Ishikawa (cell line): ENCODE results near the gene NR5A2.

Experiments
- EP300 ChIP-seq: IDR thresholded peaks from 2 replicates; pipeline ENCODE4 v1.6.1; 2012; ENCODE audit warnings: borderline replicate concordance
- TAF1 ChIP-seq: IDR thresholded peaks from 2 replicates; pipeline ENCODE4 v1.6.1; 2012; ENCODE audit warnings: low read depth, mild to moderate bottlenecking
- TEAD4 ChIP-seq: IDR thresholded peaks from 2 replicates; pipeline ENCODE4 v1.6.1; 2012
- ZBTB7A ChIP-seq: IDR thresholded peaks from 2 replicates; pipeline ENCODE4 v1.6.1; 2012; ENCODE audit warnings: low read depth
- TF ChIP-seq, protein P1 (sequence below): IDR thresholded peaks from 2 replicates; pipeline ENCODE4 v1.6.1; 2012

DNA sequence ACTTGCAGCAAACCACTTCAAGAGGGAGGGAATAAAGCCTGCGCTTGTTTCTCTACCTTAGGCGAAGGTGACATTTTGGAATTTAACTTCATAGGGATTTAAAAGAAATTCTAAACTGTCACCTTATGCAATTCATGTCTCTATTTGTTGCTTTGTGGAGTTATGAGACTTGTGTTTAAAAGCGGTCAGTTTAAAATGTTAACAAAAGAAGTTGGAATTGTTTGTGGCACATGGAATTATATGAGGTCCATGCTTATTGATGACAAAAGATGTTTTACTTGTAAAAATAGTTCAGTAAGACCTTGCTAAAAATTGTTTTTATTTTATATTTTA, 15.8 kb downstream of the NR5A2 start:
- TF ChIP-seq EP300: no peak
- TF ChIP-seq TAF1: no peak
- TF ChIP-seq ZBTB7A: no peak
- TF ChIP-seq TEAD4: no peak
- TF ChIP-seq, protein P1, sequence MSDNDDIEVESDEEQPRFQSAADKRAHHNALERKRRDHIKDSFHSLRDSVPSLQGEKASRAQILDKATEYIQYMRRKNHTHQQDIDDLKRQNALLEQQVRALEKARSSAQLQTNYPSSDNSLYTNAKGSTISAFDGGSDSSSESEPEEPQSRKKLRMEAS: no peak
